Panc1 (cell line): Measurements from ENCODE around the gene SBF2. TPM values are rescaled to one million over a fixed set of nuclear protein-coding genes. Genes with fewer than 3 reads are reported as not detected.

Source experiments
- ATAC-seq: fragments of 200-7000 bp; cut with Tn5 transposase; 2 replicates; pipeline ENCODE4 v1.9.1; 2020; ENCODE audit warnings: mild to moderate bottlenecking, moderate library complexity
- BruUV-seq: library from RNA; stranded (reverse); fragments of 400-500 nt; replicated peaks from 2 replicates; lab custom pipeline; 2021; lab: Mats Ljungman, UMichigan
- CTCF ChIA-PET: fragments of 300-600 bp; sonication (Branson Sonifier 250); formaldehyde crosslinking; loops from one replicate; lab custom pipeline; 2022; ENCODE audit warnings: antibody characterized with exemption; lab: Charles Lee
- POLR2A ChIA-PET: fragments of 300-600 bp; sonication (Branson Sonifier 250); formaldehyde crosslinking; loops from one replicate; lab custom pipeline; 2022; ENCODE audit warnings: antibody characterized with exemption; lab: Charles Lee
- DNase-seq: peaks from one replicate; pipeline ENCODE4 v3.0.0-alpha.2; 2010; ENCODE audit warnings: low read depth, low spot score
- H3K27ac ChIP-seq: 2 replicates; pipeline ENCODE4 v1.5.1; 2011; ENCODE audit warnings: mild to moderate bottlenecking, low read length, inconsistent platforms
- H3K27me3 ChIP-seq: fragments of 200-500 bp; sonication (Bioruptor generic); 2 replicates; pipeline ENCODE4 v1.6.0; 2014; ENCODE audit warnings: low read length, inconsistent platforms; ENCODE audit not compliant: control insufficient read depth, insufficient read depth
- H3K36me3 ChIP-seq: fragments of 200-500 bp; sonication (Bioruptor generic); 2 replicates; pipeline ENCODE4 v1.5.1; 2014; ENCODE audit warnings: inconsistent platforms, mild to moderate bottlenecking, low read length, moderate library complexity; ENCODE audit not compliant: control insufficient read depth, insufficient read depth
- H3K4me1 ChIP-seq: 2 replicates; pipeline ENCODE4 v1.5.1; 2011; ENCODE audit warnings: inconsistent platforms, mild to moderate bottlenecking, low read length, moderate library complexity; ENCODE audit not compliant: control insufficient read depth, insufficient read depth
- H3K4me3 ChIP-seq, 2 experiments: 2 replicates each; pipeline ENCODE4 v1.5.1; 2011 to 2012; ENCODE audit warnings: low read depth in 2 of 2, low read length in 2 of 2, mild to moderate bottlenecking in 2 of 2, inconsistent platforms in 1 of 2, moderate library complexity in 1 of 2
- H3K9me3 ChIP-seq: fragments of 200-500 bp; sonication (Bioruptor generic); 2 replicates; pipeline ENCODE4 v1.5.1; 2014; ENCODE audit warnings: low read depth, mild to moderate bottlenecking, inconsistent platforms, low read length, moderate library complexity; ENCODE audit not compliant: control insufficient read depth, insufficient read depth
- CTCF ChIP-seq: fragments of 450-650 bp; IDR thresholded peaks from 2 replicates; pipeline ENCODE4 v1.5.1; 2017; ENCODE audit warnings: mild to moderate bottlenecking
- POLR2AphosphoS5 ChIP-seq: IDR thresholded peaks from 2 replicates; pipeline ENCODE4 v1.6.1; 2012; ENCODE audit warnings: mild to moderate bottlenecking, low read depth, low read length, moderate library complexity
- REST ChIP-seq, 2 experiments: IDR thresholded peaks; 2 replicates each; pipeline ENCODE4 v1.6.1; 2011 to 2012; ENCODE audit warnings: low read depth in 2 of 2, control low read depth in 1 of 2, low read length in 1 of 2, mild to moderate bottlenecking in 1 of 2, moderate library complexity in 1 of 2; ENCODE audit not compliant: insufficient read depth in 1 of 2
- SIN3A ChIP-seq: IDR thresholded peaks from 2 replicates; pipeline ENCODE4 v1.6.1; 2012; ENCODE audit warnings: low read depth, mild to moderate bottlenecking, low read length, moderate library complexity, borderline replicate concordance; ENCODE audit not compliant: insufficient read depth
- TCF7L2 ChIP-seq: IDR thresholded peaks from 2 replicates; pipeline ENCODE4 v1.6.1; 2011; ENCODE audit warnings: mild to moderate bottlenecking, low read depth, low read length, inconsistent platforms
- in situ Hi-C: cut with HindIII; loops from 2 replicates; pipeline ENCODE4 v1.10.0; 2016; ENCODE audit warnings: low sequenced_read_pairs, low pct_unique_long_range_greater_than_20kb
- intact Hi-C: fragments of 100-400 bp; cut with micrococcal nuclease; formaldehyde crosslinking; loops from one replicate; pipeline ENCODE4 v1.10.0; 2022; ENCODE audit not compliant: unreplicated experiment
- total RNA-seq: library from RNA; stranded (reverse); gene quantifications from one replicate; pipeline ENCODE4 v1.2.1, GENCODE V29; 2021; ENCODE audit not compliant: unreplicated experiment

Gene SBF2
- total RNA-seq, 1 experiment from 2014 or later = 65.0 TPM

GRCh38 chr11:10302744-10303557 lies 8.9 kb upstream of the SBF2 start:
- H3K4me3 ChIP-seq = peak overlapping the region; percentile 64 to 90
- CTCF ChIA-PET = interaction anchor here (0.6 to 1.3 kb wide), 8 partner anchors 26 to 1165 kb away, joined by 3 to 9 read pairs (median 3); no protein-coding TSS in a partner anchor
- H3K36me3 ChIP-seq = peaks cover 19% of the 10 kb centered on the region
- in situ Hi-C loops (loop anchor here (5.0 to 25.0 kb wide), 3 partner anchors 71 to 716 kb away; no protein-coding TSS in a partner anchor), intact Hi-C loops (loop anchor here (10.0 kb wide), 3 partner anchors 188 to 728 kb away; partner anchors contain the start of gene WEE1)
- POLR2A ChIA-PET = interaction anchor here (0.6 to 1.8 kb wide), 4 partner anchors 10 to 251 kb away, joined by 3 to 5 read pairs (median 4); no protein-coding TSS in a partner anchor
- peak overlapping the region; percentile 100 for H3K27ac ChIP-seq
- TF ChIP-seq POLR2AphosphoS5 (peak; percentile 69), TCF7L2 (peak; percentile 75), SIN3A (0 out of 2 replicates have a peak, but pooled peaks have one; percentile 29), CTCF (no peak)
- peaks cover 30% of the 10 kb centered on the region for H3K4me1 ChIP-seq
- H3K27me3 ChIP-seq = no peaks in the 10 kb centered on the region
- BruUV-seq = no TSS peak
- H3K9me3 ChIP-seq = no peaks in the 10 kb centered on the region
- ATAC-seq (peak; percentile 19), DNase-seq (no peak)

GRCh38 chr11:10302359-10302743 lies 8.3 kb upstream of the SBF2 start:
- Histone ChIP-seq H3K9me3 (no peaks in the 10 kb centered on the region), H3K27me3 (no peaks in the 10 kb centered on the region), H3K4me1 (peaks cover 30% of the 10 kb centered on the region), H3K4me3 (peak overlapping the region; percentile 64 to 90), H3K36me3 (peaks cover 19% of the 10 kb centered on the region), H3K27ac (peak overlapping the region; percentile 100)
- ATAC-seq = peak; percentile 5
- in situ Hi-C loops = loop anchor here (5.0 to 25.0 kb wide), 3 partner anchors 70 to 715 kb away; no protein-coding TSS in a partner anchor
- TF ChIP-seq SIN3A = no peak
- TF ChIP-seq POLR2AphosphoS5 = no peak
- TF ChIP-seq TCF7L2 = no peak
- no peak for TF ChIP-seq CTCF
- no peak for TF ChIP-seq REST (IDR thresholded peaks at IDR 0.05; ENCODE audit: insufficient read depth in 1 of 2, low read depth in 2 of 2, low read length in 1 of 2)
- intact Hi-C loops = loop anchor here (10.0 kb wide), 3 partner anchors 188 to 728 kb away; partner anchors contain the start of gene WEE1
- DNase-seq = no peak
- ChIA-PET CTCF (interaction anchor here (0.6 to 1.3 kb wide), 4 partner anchors 439 to 1164 kb away, joined by 3 to 9 read pairs (median 3); no protein-coding TSS in a partner anchor), POLR2A (interaction anchor here (1.4 to 1.5 kb wide), 2 partner anchors 9 to 14 kb away, joined by 5 read pairs; no protein-coding TSS in a partner anchor)
- BruUV-seq = no TSS peak
